GM19438 (cell line): ENCODE data around the gene USO1.
"Not testable (repeated sequence)": the region's sequence is repeated elsewhere in the genome, so short reads cannot be mapped to it uniquely, and the experiment has no call there.

Source experiments
- ATAC-seq: cut with Tn5 transposase; IDR thresholded peaks from one replicate; pipeline ENCODE4 v1.9.1; 2021; ENCODE audit warnings: low read depth; ENCODE audit not compliant: unreplicated experiment

USO1 gene

GRCh38 chr4:75724066-75724866, at the start of gene USO1:
TSS of gene USO1 (plus strand) at chr4:75724577. CDS start at chr4:75724820, 243 bp downstream.
- peak; percentile 84 for ATAC-seq

DNA sequence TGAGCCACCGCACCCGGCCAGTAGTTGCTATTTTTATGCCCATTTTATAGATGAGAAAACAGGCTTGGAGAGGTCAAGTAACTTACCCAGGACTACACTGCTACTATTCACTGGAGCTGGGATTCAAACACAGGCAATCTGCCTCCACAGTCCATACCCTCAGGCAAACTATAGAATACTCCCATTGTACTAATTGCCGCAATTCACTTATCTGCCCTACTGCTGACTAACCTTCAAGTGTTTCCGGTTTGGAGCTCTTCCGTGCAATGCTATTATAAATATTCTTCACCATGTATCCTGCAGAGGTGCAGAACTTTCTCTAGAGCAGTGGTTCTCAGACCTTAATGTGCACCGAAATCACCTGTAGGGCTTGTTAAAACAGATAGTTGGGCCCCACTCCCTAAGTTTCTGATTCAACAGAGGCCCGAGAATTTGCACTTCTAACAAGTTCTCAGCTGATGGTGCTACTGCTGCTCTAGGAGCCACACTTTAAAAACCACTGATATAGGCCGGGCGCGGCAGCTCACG, 49.3 kb upstream of the USO1 start:
- ATAC-seq: no peak

- no peak for ATAC-seq
These were observed 45.9 kb upstream of the USO1 start for GRCh38 chr4:75678473-75678872.

GRCh38 chr4:75678965-75679364, 45.4 kb upstream of the USO1 start:
- no peak for ATAC-seq

- ATAC-seq: no peak
These were observed 44.4 kb upstream of the USO1 start for GRCh38 chr4:75679876-75680575.

DNA sequence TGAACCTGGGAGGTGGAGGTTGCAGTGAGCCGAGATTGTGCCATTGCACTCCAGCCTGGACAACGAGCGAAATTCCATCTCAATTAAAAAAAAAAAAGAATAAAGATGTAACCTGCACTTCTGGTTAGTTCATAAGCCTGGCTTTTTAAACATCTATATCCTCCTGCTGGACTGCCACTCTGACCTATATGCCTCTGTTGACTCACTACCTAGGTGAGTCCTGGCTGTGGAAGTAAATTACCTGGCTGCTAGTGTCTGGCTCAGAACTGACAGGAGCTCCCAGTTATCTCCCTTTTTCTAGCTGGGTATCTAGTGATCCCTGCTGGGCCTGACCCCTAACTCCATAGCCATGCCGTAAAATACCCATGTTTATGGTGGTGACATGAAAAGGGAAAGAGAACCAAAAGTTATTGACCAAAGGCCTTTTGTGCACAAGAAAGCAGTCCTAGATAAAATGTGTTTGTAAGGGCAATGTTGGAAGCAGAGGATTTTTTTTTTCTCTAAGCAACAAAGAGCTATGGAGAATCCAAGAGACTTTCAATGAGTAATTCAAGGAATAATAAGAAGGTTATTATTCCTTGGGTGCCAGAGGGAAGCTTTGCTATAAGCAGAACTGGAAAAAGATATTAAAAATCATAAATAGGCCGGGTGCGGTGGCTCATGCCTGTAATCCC, 40.8 kb upstream of the USO1 start:
- no peak for ATAC-seq

DNA sequence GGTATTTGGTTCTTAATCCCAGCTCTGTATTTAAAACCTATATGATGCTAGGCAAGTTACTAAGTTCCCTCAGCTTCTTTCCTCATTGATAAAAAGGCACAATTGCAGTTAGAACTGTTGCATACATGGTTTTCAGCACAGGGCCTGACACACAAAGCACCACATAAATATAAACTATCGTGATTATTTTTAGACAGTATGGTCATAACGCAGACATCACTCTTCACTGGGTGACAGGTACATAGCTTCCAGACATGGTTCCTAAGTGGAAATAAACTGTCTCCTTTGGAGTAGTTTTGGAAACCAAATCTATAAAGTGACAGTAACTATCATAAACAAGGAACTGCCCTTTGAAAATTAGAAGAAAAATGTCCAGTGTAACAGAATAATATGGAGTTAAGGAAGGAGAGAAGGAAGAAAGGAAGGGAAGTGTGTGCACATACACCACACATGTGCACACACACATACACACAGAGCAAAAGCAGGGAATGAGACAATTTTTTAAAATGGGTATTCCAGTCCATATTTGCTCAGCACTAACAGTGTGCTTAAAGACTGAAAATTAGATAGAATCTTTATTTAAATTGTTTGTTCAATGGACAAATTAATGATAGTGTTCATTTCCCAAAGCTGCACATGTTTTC, 38.7 kb upstream of the USO1 start:
- ATAC-seq: no peak

GRCh38 chr4:75686346-75686745, 38.0 kb upstream of the USO1 start:
- ATAC-seq: no peak

GRCh38 chr4:75687125-75687524, 37.3 kb upstream of the USO1 start:
- not testable (repeated sequence) for ATAC-seq

GRCh38 chr4:75692066-75692465, 32.3 kb upstream of the USO1 start:
- ATAC-seq: not testable (repeated sequence)

GRCh38 chr4:75696071-75696470, 28.3 kb upstream of the USO1 start:
- no peak for ATAC-seq

DNA sequence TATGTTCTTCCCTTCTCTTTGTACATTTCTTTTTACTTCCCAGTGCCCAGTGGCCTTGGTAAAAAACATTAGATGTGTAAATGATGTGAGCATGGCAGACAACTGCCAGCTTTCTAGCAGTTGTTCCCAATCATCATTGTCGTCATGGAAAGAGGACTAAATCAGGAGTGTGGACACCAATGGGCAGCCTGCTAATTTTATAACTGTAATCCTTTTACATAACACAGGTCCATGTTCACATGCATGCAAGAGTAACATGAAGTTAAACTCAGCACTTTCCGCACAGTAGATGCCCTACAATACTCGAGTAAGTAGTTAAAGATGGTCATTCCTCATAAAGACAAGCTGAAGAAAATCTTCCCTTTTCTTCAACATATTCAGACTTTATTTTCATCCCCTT, 27.8 kb upstream of the USO1 start:
- no peak for ATAC-seq

- ATAC-seq: peak; percentile 96
These were observed 26.0 kb upstream of the USO1 start for GRCh38 chr4:75698162-75698962.

DNA sequence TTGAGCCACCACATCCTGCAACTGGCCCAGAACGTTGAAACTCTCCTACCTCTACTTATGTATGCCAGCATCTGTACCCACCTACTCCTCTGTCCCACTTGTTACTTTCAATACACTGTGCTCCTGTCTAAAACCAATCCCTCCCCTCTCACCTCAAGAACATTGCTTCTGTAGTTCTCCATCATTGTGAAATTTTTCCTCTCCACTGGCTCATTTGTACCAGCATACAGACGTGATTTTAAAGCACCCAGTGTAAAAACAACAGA, 25.5 kb upstream of the USO1 start:
- peak; percentile 27 for ATAC-seq

GRCh38 chr4:75699299-75699698, 25.1 kb upstream of the USO1 start:
- ATAC-seq: no peak

- no peak for ATAC-seq
These were observed 21.4 kb upstream of the USO1 start for GRCh38 chr4:75702919-75703411.

DNA sequence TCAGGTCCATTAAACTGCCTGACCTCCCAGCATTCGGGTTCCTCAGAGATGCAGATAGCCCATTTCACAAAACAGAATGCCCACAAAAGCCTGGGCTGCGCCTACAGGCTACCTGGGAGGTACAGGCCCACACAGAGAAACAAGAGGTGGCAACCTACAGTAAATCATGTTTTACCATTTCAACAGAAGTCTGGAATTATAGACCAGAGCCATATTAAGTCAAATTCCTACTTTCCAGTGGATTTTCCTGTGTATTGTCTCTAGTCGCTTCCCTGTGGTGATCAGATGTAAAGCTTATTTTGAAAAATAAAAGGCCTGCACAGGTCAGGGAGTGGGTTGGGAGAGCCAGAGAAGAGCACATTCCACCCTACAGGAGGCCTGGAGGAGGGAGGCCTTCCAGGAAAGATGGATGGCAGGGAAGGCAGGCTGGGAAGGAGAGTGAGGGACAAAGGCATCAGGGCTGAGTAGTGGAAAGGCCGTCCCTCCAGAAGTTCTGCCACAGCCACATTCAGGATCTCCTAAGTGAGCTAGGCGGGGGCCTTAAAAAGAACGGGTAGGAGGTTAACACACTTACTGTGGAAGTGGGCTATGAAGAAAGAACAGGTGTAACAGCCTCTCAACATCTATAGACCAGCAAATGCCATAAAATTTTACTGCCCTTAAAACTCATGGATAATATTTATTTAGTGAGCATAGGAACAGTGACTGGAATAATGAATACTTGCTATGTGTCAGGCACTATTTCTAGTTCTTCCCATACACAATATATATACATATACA, 19.0 kb upstream of the USO1 start:
- no peak for ATAC-seq

GRCh38 chr4:75708218-75708691, 16.1 kb upstream of the USO1 start:
- no peak for ATAC-seq

GRCh38 chr4:75710246-75710645, 14.1 kb upstream of the USO1 start:
- no peak for ATAC-seq
